SK-N-MC (cell line): ENCODE measurements around the gene CACHD1.
"Not testable (repeated sequence)": the region's sequence is repeated elsewhere in the genome, so short reads cannot be mapped to it uniquely, and the experiment has no call there.

Experiments used
- DNase-seq: peaks from one replicate; pipeline ENCODE4 v3.0.0-alpha.2; 2011; ENCODE audit warnings: low read depth, low spot score
- H3K27ac ChIP-seq: fragments of 200-600 bp; sonication (generic); 2 replicates; pipeline ENCODE4 v1.5.1; 2016; ENCODE audit warnings: mixed run types
- H3K36me3 ChIP-seq: fragments of 200-600 bp; sonication (generic); 2 replicates; pipeline ENCODE4 v1.6.1; 2017; ENCODE audit warnings: antibody characterized with exemption, low read length, mixed read lengths; ENCODE audit not compliant: insufficient read depth
- H3K4me3 ChIP-seq: fragments of 200-600 bp; sonication (generic); 2 replicates; pipeline ENCODE4 v1.5.1; 2016
- H3K9ac ChIP-seq: fragments of 200-600 bp; sonication (generic); 2 replicates; pipeline ENCODE4 v1.8.0; 2017; ENCODE audit warnings: mixed run types, mixed read lengths; ENCODE audit not compliant: insufficient read length
- H3K9me3 ChIP-seq: fragments of 200-600 bp; sonication (generic); 2 replicates; pipeline ENCODE4 v1.6.1; 2017; ENCODE audit warnings: low read depth, mild to moderate bottlenecking, antibody characterized with exemption, low read length, moderate library complexity, mixed read lengths
- EZH2 ChIP-seq: fragments of 200-600 bp; sonication (generic); IDR thresholded peaks from one replicate; pipeline ENCODE4 v1.6.1; 2017; ENCODE audit warnings: antibody characterized with exemption
- FOXP2 ChIP-seq: optimal IDR thresholded peaks from 2 replicates; pipeline ENCODE3; 2011; ENCODE audit warnings: mild to moderate bottlenecking, moderate library complexity; ENCODE audit not compliant: insufficient read depth; ENCODE audit errors: extremely low read length, control extremely low read depth
- POLR2AphosphoS5 ChIP-seq: IDR thresholded peaks from 2 replicates; pipeline ENCODE4 v1.6.1; 2012; ENCODE audit warnings: mild to moderate bottlenecking, low read depth, low read length, borderline replicate concordance

The CACHD1 gene

DNA sequence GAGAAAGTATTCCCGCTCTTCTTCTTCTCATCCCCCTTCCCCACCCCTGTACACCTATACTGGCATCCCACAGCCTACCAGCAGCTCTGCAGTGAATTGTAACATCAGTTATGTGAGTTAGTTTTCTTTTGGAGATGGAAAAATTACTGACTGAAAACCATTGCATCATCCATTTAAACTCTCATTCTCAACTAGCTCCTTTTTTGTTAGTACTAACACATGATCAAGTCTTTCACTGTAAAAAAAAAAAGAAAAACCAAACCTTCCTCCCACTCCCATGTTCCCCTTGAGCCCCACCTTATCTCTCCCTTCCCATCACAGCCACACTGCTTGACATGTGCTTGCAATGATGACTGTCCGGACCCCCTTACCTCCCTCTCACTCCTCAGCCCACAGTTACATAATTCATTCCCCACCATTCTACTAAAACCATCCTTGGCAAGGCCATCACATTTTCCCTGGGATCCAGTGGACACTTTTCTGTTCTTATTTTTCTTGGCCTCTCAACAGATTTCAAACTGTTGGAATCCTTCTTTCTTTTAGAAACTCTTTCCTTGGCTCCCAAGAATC is 251.7 kb downstream of the CACHD1 start:
- Histone ChIP-seq H3K27ac (no peak overlapping the region), H3K9me3 (peaks cover 3% of the 10 kb centered on the region; the same call in 1 of the 2 replicates), H3K9ac (no peak overlapping the region), H3K36me3 (no peaks in the 10 kb centered on the region), H3K4me3 (no peak overlapping the region)
- no peak for TF ChIP-seq FOXP2
- no peak for TF ChIP-seq POLR2AphosphoS5
- no peak for TF ChIP-seq EZH2
- DNase-seq: no peak

DNA sequence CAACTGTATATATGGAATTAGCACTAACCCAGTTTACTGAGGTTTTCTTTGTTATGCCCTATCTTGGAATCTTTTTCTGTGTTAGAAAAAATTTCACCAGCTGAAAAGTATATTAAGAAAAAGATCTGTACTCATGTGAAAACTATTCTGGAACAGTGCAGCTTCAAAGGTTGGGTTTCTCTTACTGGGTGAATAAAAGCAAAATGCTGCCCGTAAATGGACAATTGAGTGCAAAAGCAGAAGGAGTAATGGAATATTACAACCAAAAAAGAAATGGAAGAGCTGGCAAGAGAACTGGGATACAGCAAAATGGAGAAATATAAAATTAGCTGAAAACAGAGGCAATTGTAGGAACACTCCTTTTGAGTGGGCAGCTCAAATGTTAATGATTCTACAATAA is 257.9 kb downstream of the CACHD1 start:
- Histone ChIP-seq H3K36me3 (no peaks in the 10 kb centered on the region), H3K27ac (no peak overlapping the region), H3K4me3 (no peak overlapping the region), H3K9ac (no peak overlapping the region), H3K9me3 (no peaks in the 10 kb centered on the region)
- no peak for DNase-seq
- no peak for TF ChIP-seq EZH2
- TF ChIP-seq POLR2AphosphoS5: no peak
- no peak for TF ChIP-seq FOXP2

DNA sequence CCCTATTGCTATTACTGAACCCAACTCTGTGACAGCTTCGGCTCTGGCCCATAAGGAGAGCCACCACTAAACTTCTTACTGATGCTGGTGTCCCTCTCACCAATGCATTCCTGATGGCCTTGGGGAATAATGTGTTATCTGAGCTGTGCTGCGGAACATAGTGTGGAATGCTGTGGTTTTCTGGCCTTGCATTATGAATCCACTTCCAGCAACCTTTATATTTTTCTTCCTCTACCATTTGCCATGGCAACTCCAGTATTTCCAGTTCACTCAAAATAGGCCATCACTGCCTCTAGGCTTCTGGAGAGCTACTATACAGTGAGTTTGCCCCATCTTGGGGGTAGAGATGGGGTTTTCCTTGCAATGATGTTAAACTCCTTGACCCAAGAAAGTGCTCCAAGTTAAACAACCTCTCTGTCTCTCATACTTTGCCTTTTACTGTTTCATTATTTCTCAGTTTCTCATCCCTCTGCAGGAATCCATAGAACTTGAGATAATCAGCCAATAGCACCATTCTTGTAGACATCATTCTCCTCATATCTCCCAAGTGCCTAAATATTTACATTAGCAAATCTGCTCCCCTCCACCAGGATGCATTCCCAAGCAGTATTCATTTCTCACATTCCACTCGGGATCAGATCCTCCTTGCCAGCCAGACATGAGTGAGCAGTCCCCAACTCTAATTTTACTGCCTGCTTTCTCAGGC is 263.8 kb downstream of the CACHD1 start:
- DNase-seq: no peak
- Histone ChIP-seq H3K9me3 (no peaks in the 10 kb centered on the region), H3K4me3 (no peak overlapping the region), H3K36me3 (no peaks in the 10 kb centered on the region), H3K9ac (no peak overlapping the region), H3K27ac (no peak overlapping the region)
- no peak for TF ChIP-seq FOXP2
- TF ChIP-seq EZH2: no peak
- no peak for TF ChIP-seq POLR2AphosphoS5

DNA sequence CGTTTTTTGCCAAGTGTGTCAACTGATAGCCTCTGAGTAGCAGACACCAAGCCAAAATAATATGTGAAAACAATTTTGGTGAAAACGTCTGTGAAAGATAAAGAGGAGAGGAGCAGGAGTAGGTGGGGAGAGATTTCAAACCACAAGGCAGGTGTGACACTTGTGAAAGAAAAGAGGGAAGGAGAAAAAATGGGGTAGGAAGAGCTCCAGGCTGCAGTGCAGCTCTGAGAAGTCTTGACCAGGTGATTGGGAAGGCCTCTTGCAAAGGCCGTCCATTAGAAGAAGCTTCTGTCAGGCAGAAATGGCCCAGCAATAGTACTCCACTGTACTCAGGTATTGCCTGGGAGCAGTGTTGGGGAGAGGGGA is 264.3 kb downstream of the CACHD1 start:
- no peak for DNase-seq
- TF ChIP-seq FOXP2 (no peak), POLR2AphosphoS5 (no peak), EZH2 (no peak)
- Histone ChIP-seq H3K36me3 (no peaks in the 10 kb centered on the region), H3K9ac (no peak overlapping the region), H3K4me3 (no peak overlapping the region), H3K9me3 (no peaks in the 10 kb centered on the region), H3K27ac (no peak overlapping the region)

DNA sequence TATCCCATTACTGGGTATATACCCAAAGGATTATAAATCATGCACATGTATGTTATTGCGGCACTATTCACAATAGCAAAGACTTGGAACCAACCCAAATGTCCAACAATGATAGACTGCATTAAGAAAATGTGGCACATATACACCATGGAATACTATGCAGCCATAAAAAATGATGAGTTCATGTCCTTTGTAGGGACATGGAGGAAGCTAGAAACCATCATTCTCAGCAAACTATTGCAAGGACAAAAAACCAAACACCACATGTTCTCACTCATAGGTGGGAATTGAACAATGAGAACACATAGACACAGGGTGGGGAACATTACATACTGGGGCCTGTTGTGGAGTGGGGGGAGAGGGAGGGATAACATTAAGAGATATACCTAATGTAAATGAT is 270.8 kb downstream of the CACHD1 start:
- H3K4me3 ChIP-seq, H3K36me3 ChIP-seq, H3K9ac ChIP-seq, DNase-seq, H3K9me3 ChIP-seq, H3K27ac ChIP-seq: not testable (repeated sequence)
